Measurements from ENCODE around the gene SMAD3.
A peak's percentile ranks its signal among the peaks of the same experiment; 100 is the strongest.

DNA sequence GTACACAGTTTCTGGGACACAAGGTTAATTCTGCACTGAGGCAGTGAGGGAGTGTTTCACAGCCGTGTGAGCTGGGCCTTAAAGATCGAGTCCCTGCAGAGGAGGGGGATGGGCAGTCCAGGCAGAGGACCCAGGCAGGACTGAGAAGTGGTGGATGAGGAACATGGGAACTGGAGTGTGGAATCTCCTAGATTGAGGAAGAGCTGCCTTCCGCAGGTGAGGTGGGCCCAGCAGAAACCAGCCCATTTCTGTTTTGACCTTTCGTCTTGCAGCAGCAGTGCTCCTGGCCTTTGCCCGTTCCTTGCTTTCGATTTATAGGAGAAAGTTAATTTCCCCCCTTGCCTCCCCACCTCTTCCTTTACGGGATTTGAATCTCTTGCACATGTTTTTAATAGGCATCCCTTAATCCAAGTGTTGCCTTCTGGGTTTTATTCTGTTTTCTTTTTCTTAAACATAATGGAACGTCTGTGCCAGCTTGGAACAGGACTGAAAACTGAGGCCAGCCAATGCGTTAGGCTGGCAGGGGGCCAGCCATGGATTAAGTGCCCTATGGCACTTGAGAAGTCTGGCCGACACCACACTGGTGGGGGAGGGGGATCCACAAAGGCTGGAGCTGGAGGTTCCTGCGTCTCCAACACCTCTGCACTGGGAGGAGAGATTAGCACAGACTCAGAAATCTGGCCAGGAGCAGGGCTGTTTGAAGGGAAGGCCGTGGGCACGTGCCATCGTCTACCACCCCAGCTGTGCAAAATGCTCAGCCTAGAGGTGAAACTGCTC lies 111.0 kb downstream of the SMAD3 start:
- TF ChIP-seq, protein P1, sequence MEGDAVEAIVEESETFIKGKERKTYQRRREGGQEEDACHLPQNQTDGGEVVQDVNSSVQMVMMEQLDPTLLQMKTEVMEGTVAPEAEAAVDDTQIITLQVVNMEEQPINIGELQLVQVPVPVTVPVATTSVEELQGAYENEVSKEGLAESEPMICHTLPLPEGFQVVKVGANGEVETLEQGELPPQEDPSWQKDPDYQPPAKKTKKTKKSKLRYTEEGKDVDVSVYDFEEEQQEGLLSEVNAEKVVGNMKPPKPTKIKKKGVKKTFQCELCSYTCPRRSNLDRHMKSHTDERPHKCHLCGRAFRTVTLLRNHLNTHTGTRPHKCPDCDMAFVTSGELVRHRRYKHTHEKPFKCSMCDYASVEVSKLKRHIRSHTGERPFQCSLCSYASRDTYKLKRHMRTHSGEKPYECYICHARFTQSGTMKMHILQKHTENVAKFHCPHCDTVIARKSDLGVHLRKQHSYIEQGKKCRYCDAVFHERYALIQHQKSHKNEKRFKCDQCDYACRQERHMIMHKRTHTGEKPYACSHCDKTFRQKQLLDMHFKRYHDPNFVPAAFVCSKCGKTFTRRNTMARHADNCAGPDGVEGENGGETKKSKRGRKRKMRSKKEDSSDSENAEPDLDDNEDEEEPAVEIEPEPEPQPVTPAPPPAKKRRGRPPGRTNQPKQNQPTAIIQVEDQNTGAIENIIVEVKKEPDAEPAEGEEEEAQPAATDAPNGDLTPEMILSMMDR (tag by site-specific recombination; IDR thresholded peaks at IDR 0.05), result no peak
- TF ChIP-seq ZNF433 (tag by site-specific recombination; IDR thresholded peaks at IDR 0.05; ENCODE audit: low read depth) (no peak), KLF16 (tag by site-specific recombination; IDR thresholded peaks at IDR 0.05) (peak; percentile 45; the same call in 1 of the 2 replicates), SETDB1 (IDR thresholded peaks at IDR 0.05; ENCODE audit: insufficient read length, low read length) (no peak), SCRT1 (tag by site-specific recombination; IDR thresholded peaks at IDR 0.05; ENCODE audit: borderline replicate concordance) (no peak), TCF7L2 (IDR thresholded peaks at IDR 0.05; ENCODE audit: borderline replicate concordance, low read depth, low read length) (no peak), KLF7 (tag by site-specific recombination; IDR thresholded peaks at IDR 0.05; ENCODE audit: borderline replicate concordance) (no peak), ZBTB8A (tag by site-specific recombination; IDR thresholded peaks at IDR 0.05) (no peak), ZNF211 (tag by site-specific recombination; IDR thresholded peaks at IDR 0.05; ENCODE audit: low read depth) (no peak)
- TF ChIP-seq, protein P2, sequence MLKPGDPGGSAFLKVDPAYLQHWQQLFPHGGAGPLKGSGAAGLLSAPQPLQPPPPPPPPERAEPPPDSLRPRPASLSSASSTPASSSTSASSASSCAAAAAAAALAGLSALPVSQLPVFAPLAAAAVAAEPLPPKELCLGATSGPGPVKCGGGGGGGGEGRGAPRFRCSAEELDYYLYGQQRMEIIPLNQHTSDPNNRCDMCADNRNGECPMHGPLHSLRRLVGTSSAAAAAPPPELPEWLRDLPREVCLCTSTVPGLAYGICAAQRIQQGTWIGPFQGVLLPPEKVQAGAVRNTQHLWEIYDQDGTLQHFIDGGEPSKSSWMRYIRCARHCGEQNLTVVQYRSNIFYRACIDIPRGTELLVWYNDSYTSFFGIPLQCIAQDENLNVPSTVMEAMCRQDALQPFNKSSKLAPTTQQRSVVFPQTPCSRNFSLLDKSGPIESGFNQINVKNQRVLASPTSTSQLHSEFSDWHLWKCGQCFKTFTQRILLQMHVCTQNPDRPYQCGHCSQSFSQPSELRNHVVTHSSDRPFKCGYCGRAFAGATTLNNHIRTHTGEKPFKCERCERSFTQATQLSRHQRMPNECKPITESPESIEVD (tag by site-specific recombination; IDR thresholded peaks at IDR 0.05), result no peak
- TF ChIP-seq, protein P3, sequence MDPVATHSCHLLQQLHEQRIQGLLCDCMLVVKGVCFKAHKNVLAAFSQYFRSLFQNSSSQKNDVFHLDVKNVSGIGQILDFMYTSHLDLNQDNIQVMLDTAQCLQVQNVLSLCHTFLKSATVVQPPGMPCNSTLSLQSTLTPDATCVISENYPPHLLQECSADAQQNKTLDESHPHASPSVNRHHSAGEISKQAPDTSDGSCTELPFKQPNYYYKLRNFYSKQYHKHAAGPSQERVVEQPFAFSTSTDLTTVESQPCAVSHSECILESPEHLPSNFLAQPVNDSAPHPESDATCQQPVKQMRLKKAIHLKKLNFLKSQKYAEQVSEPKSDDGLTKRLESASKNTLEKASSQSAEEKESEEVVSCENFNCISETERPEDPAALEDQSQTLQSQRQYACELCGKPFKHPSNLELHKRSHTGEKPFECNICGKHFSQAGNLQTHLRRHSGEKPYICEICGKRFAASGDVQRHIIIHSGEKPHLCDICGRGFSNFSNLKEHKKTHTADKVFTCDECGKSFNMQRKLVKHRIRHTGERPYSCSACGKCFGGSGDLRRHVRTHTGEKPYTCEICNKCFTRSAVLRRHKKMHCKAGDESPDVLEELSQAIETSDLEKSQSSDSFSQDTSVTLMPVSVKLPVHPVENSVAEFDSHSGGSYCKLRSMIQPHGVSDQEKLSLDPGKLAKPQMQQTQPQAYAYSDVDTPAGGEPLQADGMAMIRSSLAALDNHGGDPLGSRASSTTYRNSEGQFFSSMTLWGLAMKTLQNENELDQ (tag by site-specific recombination; IDR thresholded peaks at IDR 0.05; ENCODE audit: low read depth), result no peak
